ENCODE data around the gene APP.

GRCh38 chr21:25927195-25927880 lies 243.2 kb downstream of the APP start:
- no peak for TF ChIP-seq CTCF (IDR thresholded peaks at IDR 0.05; ENCODE audit: insufficient read depth, low read length, poor library complexity, severe bottlenecking)
- no peak for TF ChIP-seq EZH2phosphoT487 (conservative IDR thresholded peaks at IDR 0.05; ENCODE audit: low read length)
